NCI-H2171 (cell line): ENCODE measurements around the gene PRPF38A.

ENCODE experiments used
- DNase-seq: peaks from one replicate; lab custom pipeline; 2025; lab: John Stamatoyannopoulos, UW

The PRPF38A gene

GRCh38 chr1:52400131-52400530 is 4.3 kb upstream of the PRPF38A start:
- DNase-seq = no peak

- DNase-seq = no peak
Measured at GRCh38 chr1:52402860-52403240, 1.6 kb upstream of the PRPF38A start.

DNA sequence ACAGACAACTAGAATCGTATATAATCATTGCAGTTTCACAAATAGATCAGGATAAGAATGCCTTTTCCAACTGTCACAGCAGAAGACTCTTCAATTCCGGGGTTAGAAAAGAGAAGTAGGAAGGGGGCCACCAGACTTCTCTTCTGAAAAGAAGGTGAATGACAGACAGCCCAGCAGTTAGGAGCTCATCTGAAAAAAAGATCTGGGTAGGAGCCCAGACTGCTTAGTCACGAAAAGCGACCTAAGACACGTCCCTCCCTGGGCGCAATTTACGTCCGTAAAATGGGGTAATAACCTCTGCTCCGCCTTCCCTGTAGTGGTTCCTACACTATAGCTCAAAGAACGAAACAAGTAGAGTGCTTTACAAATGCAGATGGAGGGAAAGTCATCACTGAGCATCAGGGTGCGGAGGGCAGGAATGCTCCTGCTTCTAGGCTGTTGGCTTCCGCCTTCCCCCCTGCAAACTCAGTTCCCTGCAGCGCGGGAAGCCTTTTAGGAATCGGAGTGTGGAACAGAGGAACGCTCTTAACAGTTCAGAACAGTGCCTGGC is 761 bp upstream of the PRPF38A start:
- peak; percentile 32 for DNase-seq

- no peak for DNase-seq
Measured at GRCh38 chr1:52404975-52405338, 555 bp downstream of the PRPF38A start.

DNA sequence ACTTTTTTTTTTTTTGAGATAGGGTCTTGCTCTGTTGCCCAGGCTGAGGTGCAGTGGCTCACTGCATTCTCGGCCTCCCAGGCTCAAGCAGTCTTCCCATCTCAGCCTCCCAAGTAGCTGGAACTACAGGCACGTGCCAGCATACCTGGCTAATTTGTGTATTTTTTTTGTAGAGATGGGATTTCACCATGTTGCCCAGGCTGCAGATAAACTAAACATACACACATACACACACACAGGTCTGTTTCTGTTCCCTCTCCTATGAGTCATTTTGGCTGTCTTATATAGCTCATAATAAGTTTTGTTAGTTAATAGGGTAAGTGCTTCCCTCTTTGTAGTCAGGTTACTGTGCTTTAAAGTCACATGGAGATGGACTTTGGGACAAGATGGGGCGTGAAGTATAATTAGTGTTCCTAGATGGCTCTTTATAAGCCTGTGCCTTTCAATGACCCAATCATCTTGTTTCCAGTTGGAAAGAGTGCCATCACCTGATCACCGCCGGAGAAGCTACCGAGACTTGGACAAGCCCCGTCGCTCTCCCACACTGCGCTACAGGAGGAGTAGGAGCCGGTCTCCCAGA is 9.1 kb downstream of the PRPF38A start:
- DNase-seq = no peak

GRCh38 chr1:52414942-52415341 is 10.5 kb downstream of the PRPF38A start:
- no peak for DNase-seq

DNA sequence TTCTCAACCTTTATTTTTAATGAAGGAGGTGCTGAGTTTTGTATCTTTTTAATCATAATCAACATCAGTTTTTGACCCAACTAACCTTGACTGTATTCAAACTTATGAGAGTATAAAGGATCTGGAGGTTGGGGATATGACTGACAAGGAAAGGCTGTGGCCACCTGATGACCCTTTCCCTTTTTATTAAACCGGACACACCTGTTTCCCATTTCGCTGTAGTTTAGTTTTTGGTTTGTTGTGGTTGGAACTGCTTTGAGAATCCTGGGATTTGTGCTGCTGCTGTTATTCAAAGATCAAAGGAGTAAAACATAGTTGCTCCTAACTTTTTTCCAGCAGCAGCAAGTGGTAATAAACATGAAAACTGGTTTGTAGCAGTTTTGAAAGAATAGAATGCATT is 12.4 kb downstream of the PRPF38A start:
- DNase-seq = no peak

GRCh38 chr1:52420713-52421112 is 16.3 kb downstream of the PRPF38A start:
- no peak for DNase-seq

DNA sequence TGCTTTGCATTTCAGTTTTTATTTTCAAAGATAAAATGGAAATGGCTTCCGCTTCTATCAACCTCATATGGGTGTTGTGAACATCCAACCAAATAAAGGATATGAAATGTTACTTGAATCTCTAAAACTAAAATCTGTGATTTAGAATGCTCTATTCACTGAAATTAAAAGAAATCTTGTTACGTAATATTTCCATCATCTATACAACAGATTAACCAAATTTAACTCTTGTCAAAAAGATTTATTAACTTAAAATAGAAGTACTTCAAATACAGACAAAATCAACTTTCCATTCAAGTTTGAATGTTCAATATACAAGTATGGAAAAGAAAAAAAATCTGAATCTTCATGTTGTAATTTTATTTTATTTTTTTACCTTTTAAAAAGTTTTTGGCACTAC is 18.7 kb downstream of the PRPF38A start:
- DNase-seq = no peak

DNA sequence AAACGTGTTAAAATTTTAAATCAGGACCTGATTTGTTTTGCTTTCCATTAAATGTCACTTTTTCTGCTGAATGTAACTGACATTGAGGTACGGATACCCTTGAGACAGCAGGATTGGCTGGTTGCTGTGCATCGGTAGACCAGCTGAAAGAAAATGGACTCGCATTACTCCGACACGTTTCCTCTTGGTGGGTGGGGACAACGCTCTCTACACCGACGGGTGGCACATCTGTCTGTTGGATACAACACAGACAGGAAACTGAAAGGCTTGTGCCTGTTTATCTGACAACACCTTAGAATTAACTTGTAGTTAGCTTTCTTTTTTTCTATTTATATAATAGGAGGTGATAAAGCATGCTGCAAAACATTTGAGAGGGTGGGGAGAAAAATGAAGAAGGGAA is 19.4 kb downstream of the PRPF38A start:
- no peak for DNase-seq

DNA sequence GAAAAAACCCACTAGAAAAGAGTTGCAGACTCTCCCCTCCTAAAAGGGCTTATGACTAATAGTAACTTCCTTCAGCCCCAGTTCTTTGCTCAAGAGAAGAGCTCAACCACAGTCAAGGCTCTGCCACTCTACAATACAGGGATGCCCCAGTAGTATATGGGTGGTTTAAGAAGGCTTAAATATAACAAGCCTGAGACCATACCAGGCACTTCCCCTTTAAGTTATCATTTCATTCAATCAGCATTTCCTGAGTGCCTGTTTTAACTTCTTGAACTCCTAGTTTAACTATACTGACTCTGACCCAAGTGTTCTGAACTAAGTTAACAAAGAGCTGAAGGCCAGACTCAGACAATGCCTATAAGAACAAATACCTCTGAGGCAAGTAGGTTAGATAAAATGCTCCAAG is 19.8 kb downstream of the PRPF38A start:
- DNase-seq = no peak

GRCh38 chr1:52424813-52425212 is 20.4 kb downstream of the PRPF38A start:
- DNase-seq = no peak

GRCh38 chr1:52426371-52426770 is 22.0 kb downstream of the PRPF38A start:
- DNase-seq = no peak

GRCh38 chr1:52427152-52427551 is 22.8 kb downstream of the PRPF38A start:
- DNase-seq = no peak

GRCh38 chr1:52432807-52433206 is 28.4 kb downstream of the PRPF38A start:
- DNase-seq = no peak

GRCh38 chr1:52435211-52435610 is 30.8 kb downstream of the PRPF38A start:
- DNase-seq = no peak

DNA sequence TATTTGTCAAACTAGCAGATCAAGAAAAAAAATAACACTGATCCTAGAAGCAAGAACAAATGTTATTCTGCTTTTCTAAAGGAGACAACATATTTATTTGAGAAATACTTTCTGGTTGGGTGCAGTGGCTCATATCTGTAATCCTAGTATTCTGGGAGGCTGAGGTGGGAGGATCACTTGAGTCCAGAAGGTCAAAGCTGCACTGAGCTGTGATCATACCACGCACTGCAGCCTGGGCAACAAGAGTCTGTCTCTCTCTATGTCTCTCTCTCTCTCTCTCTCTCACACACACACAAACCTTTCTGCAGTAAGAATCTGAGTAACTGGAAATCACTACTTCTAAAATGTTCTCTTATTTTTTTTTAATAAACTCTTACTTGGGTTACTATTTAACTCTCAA is 31.2 kb downstream of the PRPF38A start:
- no peak for DNase-seq

GRCh38 chr1:52436817-52437216 is 32.4 kb downstream of the PRPF38A start:
- DNase-seq = no peak

DNA sequence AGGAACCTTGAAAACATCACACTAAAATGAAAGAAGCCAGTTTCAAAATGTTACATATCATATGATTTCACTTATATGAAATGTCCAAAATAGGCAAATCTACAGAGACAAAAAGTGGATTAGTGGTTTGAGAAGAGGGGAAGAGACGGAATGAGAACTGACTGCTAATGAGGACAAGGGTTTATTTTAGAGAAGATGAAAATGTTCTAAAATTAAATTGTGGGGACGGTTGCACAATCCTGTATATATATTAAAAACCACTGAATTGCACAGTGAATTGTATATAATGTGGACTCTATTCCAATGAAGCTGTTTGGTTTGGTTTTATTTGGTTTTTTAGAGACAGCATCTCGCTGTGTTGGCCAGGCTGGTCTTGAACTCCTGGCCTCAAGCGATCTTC is 35.6 kb downstream of the PRPF38A start:
- no peak for DNase-seq

DNA sequence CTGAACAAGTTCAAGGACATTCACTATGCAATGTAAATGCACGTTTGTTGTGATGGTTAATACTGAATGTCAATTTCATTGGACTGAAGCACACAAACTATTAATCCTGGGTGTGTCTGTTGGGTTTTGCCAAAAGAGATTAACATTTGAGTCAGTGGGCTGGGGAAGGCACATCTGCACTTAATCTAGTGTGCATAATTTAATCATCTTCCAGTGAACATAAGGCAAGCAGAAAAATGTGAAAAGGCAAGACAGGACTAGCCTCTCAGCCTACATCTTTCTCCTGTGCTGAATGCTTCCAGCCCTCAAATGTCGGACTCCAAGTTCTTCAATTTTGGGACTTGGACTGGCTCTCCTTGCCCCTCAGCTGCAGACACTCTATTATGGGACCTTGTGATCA is 40.1 kb downstream of the PRPF38A start:
- no peak for DNase-seq

DNA sequence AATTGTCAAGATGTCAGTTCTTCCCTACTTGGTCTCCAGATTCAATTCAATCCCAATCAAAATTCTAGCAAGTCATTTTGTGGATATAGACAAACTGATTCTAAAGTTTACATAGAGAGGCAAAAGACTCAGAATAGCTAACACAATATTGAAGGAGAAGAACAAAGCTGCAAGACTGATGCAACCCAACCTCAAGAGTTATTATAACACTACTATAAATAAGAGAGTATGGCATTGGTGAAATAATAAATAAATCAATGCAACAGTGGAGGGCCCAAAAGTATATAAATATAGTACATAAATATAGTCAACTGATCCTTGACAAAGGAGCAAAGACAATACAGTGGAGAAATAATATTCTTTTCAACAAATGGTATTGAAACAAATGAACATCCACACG is 49.7 kb downstream of the PRPF38A start:
- no peak for DNase-seq

- DNase-seq = no peak
Measured at GRCh38 chr1:52454779-52455178, 50.4 kb downstream of the PRPF38A start.

DNA sequence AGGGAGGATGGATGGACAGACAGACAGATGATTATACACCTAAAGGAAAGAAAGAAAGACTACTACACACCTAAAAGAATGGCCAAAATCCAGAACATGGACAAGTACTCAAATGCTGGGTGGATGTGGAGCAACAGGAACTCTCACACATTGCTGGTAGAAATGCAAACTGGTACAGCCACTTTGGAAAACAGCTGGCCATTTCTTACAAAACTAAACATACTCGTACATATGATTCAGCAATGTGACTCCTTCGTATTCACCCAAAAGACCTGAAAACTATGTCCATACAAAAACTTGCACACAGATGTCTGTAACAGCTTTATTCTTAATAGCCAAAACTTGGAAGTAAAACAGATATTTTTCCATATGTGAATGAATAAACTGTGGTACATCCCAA is 51.3 kb downstream of the PRPF38A start:
- DNase-seq = no peak

GRCh38 chr1:52460694-52461093 is 56.3 kb downstream of the PRPF38A start:
- no peak for DNase-seq

- DNase-seq = no peak
Measured at GRCh38 chr1:52461821-52462220, 57.4 kb downstream of the PRPF38A start.
